ENCODE data around the gene FHAD1.
A peak's percentile ranks its signal among the peaks of the same experiment; 100 is the strongest.

FHAD1 gene

DNA sequence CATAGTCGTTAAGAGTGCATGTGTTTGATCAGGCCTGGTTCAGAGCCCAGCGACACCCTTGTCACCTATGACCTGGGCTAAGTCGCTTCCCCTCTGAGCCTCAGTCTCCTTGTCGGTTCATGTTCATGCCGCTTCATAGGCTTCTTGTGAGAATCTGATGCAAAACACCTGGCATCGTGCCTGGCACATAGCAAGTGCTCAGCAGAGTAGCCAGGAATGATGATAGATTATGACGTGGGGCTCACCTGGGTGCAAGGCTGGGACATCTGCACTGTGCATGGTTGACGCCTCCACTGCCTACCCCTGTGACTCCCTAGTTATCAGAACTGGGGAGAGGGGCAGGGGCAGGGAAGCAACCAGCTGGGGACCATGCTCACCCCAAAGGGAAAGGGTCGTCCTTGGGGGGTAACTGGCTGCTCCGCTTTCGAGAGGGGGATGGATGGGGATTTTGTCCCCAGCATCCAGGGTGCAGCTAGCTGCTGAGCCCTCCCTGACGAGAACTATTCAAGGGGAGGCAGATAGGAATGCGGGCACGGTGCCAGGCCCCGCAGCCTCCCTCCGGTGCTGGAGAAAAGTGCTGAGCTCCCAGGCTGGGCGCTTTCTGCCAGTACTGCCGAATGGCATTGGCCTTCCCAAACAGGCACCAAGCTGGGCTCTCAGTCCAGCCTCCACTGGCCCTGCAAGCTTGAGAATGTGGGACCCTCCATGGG lies 171.9 kb downstream of the FHAD1 start:
- TF ChIP-seq, protein P1, sequence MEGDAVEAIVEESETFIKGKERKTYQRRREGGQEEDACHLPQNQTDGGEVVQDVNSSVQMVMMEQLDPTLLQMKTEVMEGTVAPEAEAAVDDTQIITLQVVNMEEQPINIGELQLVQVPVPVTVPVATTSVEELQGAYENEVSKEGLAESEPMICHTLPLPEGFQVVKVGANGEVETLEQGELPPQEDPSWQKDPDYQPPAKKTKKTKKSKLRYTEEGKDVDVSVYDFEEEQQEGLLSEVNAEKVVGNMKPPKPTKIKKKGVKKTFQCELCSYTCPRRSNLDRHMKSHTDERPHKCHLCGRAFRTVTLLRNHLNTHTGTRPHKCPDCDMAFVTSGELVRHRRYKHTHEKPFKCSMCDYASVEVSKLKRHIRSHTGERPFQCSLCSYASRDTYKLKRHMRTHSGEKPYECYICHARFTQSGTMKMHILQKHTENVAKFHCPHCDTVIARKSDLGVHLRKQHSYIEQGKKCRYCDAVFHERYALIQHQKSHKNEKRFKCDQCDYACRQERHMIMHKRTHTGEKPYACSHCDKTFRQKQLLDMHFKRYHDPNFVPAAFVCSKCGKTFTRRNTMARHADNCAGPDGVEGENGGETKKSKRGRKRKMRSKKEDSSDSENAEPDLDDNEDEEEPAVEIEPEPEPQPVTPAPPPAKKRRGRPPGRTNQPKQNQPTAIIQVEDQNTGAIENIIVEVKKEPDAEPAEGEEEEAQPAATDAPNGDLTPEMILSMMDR (IDR thresholded peaks at IDR 0.05; ENCODE audit: low read depth, low read length, missing control alignments) = no peak
- Histone ChIP-seq H3K27ac (no peak overlapping the region), H3K4me3 (ENCODE audit: low read depth, low read length) (no peak overlapping the region), H3K36me3 (replicated peaks) (no peaks in the 10 kb centered on the region), H3K27me3 (replicated peaks) (no peaks in the 10 kb centered on the region)
- peak; percentile 27 for DNase-seq
- in situ Hi-C loops (cut with HindIII; ENCODE audit: low pct_ligation_motif_present, low sequenced_read_pairs) = loop anchor here (10.0 kb wide), 1 partner anchor 84 kb away; no protein-coding TSS in a partner anchor

DNA sequence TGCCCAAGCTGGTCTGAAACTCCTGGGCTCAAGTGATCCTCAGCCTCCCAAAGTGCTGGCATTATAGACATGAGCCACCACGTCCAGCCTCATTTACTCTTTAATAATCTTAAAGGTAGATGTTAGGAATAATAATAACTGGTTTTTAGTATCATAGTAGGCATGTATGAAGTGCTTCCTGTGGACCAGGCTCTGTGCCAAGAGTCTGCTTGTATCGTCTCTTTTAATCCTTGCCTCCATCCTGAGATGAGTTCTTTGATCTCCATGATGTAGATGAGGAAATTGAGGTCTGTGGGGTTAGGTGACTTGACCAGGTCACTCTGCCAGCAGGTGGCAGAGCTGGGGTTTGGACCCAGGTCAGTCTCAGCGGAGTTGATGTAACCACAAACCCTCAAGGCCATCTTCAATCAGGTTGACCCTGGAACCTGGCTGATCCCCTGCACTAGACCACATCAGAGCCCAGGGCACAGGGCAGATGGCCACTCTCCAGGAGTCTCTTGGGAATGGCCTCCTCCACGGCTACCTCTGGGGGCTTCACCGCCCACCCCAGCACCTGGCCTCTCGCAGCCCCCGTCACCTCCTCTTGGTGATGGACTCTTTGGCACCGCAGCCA lies 173.9 kb downstream of the FHAD1 start:
- no peak overlapping the region for H3K27ac ChIP-seq
- TF ChIP-seq, protein P1 (IDR thresholded peaks at IDR 0.05; ENCODE audit: low read depth, low read length, missing control alignments) = peak; percentile 13
- in situ Hi-C loops (cut with HindIII; ENCODE audit: low pct_ligation_motif_present, low sequenced_read_pairs) = no loop called here
- no peak for DNase-seq
- H3K36me3 ChIP-seq (replicated peaks) = no peaks in the 10 kb centered on the region
- H3K27me3 ChIP-seq (replicated peaks) = no peaks in the 10 kb centered on the region
- H3K4me3 ChIP-seq (ENCODE audit: low read depth, low read length) = no peak overlapping the region

DNA sequence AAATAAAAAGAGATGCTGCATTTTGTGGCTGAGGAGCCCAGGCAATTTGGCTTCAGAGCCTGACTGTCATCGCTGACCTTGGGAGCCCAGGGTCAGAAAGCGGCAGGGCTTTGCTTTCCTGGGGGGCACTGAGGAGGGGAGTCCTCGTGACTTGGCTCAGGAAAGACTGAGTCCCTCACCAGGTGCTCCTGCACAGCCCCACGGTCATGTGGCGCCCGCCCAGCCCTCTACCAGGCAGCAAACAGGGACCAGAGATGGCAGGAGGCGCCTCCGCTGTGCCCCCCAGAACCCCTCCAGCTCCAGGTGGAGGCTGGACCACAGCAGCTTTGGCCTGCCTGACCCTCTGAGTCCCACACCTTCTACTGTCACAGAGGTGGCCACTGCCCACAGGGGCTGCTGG lies 175.8 kb downstream of the FHAD1 start:
- DNase-seq = no peak
- Histone ChIP-seq H3K4me3 (ENCODE audit: low read depth, low read length) (no peak overlapping the region), H3K27ac (no peak overlapping the region), H3K27me3 (replicated peaks) (no peaks in the 10 kb centered on the region), H3K36me3 (replicated peaks) (no peaks in the 10 kb centered on the region)
- TF ChIP-seq, protein P1 (IDR thresholded peaks at IDR 0.05; ENCODE audit: low read depth, low read length, missing control alignments) = no peak
- in situ Hi-C loops (cut with HindIII; ENCODE audit: low pct_ligation_motif_present, low sequenced_read_pairs) = no loop called here

DNA sequence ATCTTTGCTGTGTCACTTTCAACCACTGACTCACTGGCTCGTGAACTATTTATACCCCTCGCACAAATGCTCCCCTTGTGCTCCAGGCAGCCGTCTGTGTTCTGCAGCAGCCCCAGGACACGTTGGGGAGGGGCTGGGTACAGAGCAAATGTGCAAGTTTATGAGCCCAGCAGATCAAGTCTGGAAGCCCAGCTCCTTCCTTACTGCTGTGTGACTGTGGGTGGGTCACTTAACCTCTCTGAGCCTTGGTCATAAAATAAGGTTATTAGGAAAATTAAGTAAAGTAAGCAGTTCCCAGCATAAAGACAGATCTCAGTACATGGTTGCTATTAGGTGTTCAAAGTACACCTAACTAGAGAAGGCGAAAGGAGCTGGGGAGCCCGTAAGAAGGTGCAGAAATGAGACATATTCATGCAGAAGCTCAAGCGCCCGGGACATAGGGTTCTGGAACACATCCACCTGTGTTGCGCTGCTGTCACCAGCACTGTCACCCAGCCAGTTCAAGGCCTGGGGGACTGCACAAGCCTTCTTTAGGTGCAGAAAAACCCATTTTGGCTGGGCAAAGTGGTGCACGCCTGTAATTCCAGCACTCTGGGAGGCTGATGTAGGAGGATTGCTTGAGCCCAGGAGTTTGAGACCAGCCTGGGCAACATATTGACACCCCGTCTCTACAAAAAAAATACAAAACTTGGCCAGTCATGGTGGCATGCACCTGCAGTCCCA lies 176.5 kb downstream of the FHAD1 start:
- no peak for DNase-seq
- H3K27me3 ChIP-seq (replicated peaks) = no peaks in the 10 kb centered on the region
- H3K27ac ChIP-seq = no peak overlapping the region
- TF ChIP-seq, protein P1 (IDR thresholded peaks at IDR 0.05; ENCODE audit: low read depth, low read length, missing control alignments) = no peak
- no peak overlapping the region for H3K4me3 ChIP-seq (ENCODE audit: low read depth, low read length)
- in situ Hi-C loops (cut with HindIII; ENCODE audit: low pct_ligation_motif_present, low sequenced_read_pairs) = no loop called here
- no peaks in the 10 kb centered on the region for H3K36me3 ChIP-seq (replicated peaks)

DNA sequence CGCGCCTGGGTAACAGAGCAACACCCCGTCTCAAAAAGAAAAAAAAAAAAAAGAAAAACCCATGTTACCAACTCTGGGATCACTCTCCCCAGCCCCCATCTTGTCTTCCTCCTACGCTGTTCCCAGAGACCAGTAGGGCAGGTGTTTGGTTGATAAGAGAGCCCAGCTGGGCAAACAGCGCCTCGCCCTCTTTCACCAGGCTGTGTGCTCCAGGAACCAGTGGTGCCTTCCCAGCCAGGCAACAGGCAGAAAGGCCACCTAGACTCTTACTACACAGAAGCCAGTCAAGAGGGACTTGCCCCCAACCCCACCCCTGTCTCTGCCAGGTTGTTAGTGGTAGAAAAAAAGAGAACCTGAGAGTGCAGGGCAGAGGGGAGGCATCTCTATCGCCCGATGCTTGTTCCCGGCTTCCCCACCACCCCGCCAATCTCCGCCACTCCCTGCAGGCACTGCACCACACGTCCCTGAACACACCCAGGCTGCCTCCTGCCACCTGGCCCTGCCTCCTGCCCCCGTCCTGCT lies 177.2 kb downstream of the FHAD1 start:
- DNase-seq = no peak
- no peak overlapping the region for H3K4me3 ChIP-seq (ENCODE audit: low read depth, low read length)
- TF ChIP-seq, protein P1 (IDR thresholded peaks at IDR 0.05; ENCODE audit: low read depth, low read length, missing control alignments) = no peak
- in situ Hi-C loops (cut with HindIII; ENCODE audit: low pct_ligation_motif_present, low sequenced_read_pairs) = no loop called here
- no peaks in the 10 kb centered on the region for H3K36me3 ChIP-seq (replicated peaks)
- H3K27me3 ChIP-seq (replicated peaks) = no peaks in the 10 kb centered on the region
- no peak overlapping the region for H3K27ac ChIP-seq
